Stimulated activated CD8-positive, alpha-beta memory T cell treated with anti-CD3 and anti-CD28 coated beads, Interleukin-12 subunit alpha, Interleukin-12 subunit beta, amount 100 ng/mL, for 24 hours (primary cell): Measurements from ENCODE around the gene CLINT1.

ENCODE experiments used
- DNase-seq: peaks from one replicate; pipeline ENCODE4 v3.0.0-alpha.2; 2020; ENCODE audit errors: extremely low read depth

Gene CLINT1

DNA sequence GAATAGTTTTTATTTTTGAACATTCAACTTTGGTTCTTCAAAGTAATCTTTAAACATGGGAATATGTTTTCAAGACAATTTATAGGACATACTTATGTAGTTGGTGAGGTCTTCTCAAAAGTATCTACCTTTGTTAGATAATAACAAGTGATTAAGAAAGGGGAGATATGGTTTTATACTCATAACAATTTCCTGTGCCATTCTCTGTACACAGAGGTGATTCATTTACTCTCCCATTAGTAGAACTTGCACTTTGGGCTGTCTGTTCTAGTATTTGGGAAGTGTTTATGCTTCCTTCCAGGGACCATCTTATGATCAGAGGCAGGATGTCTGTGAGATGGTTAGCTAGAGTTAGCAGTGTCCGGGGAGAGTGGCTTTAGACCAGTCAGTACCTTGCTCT, 100.2 kb downstream of the CLINT1 start:
- DNase-seq, result no peak

DNA sequence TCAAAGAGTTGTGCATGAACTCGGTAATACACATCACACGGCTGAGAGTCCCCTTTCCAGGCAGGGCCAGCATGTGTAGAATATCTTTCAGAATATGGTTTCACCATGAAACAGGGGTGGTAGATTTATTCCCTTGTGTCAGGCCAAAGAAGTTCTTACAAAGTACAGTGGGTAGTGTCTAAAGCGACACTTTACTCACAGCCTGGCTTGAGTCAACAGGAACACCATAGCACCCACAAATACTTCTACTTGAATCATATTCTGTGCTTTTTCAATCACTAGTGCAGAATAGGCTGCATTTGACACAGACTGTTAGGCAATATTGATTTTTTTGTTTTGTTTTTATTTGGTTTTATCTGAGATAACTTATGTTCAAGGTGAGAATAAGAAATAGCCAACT, 102.8 kb downstream of the CLINT1 start:
- no peak for DNase-seq

DNA sequence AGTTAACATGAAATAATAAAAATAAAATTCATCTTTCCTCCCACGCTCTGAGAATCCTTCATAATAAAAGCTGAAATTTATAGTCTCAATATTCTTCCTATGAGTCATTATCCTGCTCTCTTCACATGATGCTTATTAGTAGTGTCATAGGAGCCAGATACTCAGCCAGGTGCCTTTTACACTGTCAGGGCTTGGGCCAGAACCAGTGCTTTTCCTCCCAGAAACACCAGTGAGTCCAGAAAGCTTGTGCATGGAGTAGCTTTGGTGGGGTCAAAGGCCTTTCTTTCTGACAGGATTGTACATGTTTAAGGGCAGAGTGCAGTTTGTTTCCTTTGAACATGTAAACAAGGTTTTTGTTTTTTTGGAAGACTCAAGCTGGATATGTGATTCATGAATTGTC, 108.6 kb downstream of the CLINT1 start:
- DNase-seq, result no peak

DNA sequence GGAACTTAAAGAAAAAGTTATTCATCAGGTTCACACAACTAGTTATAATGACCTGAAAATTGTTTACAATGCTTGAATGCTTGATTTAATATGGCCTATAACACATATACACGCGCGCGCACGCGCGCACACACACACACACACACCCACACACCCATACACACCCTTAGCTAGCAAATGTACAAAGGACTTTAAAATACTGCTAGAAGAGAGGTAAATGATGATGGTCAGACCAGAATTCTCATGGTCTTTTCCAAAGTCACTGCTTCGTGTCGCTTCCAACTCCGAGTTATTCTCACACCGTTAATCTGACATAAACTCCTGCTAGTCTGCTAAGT, 109.5 kb downstream of the CLINT1 start:
- no peak for DNase-seq

DNA sequence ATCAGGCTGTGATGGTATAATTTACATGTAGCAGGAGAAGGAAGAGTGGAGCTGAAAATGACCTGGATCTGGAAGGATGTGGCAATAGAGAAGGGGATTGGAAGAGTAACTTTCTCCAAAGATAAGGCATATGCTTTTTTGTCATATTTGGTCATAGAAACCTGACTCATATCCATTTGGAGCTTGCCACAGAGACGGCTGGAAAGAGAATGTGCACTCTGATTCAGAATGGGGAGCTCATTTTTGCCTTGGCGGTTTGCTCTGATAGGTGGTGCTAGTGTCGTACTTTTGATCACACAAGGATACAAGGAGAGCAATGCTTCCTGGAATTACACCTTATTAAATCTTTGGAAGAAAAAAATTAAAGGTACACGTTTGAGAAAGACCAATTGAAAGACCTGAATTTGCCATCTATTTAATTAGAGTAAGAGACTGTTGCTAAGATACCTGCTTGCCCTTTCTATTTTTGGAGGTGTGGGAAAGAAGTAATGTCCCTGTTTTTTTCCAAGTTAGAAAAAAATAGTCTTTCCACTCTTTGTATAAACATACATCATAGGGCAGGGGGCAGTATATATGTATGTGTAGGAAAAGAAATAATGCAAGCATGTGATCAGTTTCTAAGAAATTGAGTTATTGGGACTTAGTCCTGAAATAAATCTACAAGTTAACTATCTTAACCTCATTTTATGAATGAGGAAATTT, 110.0 kb downstream of the CLINT1 start:
- DNase-seq, result no peak

DNA sequence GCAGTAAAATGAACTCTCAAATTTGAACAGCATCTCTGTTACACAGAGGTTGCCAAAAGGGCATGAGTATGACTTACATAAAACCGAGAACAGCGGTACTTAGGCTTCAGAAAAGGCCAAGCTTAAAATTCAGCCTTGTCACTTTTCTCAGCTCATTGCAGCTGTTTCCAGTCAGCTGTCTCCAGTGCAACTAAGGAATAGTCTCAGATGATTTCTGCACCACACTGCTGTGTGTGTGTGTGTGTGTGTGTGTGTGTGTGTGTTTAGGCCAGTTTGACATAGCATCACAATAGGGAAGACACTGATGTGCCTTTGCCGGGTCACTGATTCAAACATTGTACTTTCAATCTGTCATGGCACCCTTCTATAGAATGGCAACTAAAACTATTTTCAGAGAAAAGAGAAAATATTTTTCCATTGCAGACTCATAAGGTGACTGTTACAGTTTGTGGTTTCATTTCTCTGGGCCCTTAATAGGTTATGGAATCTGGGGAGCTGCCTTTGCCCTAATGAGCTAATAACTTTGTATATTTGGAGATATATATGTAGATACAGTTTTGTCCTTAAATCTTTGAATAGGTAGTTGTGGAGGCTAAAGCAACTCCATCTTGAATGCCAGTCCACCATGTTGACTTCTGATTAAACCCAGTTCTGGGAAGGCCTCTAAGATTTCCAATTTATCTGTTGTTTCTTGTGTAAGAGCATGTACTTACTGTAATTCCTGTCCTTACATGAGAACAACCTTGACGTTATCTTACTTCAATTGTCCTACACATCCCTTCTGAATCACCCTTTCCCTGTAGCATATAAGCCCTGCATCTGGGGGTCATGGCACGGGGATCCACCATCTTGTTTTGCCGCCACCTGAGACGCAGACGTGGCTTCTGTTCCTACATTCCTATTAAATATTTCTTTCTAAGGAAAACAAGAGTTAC, 110.9 kb downstream of the CLINT1 start:
- DNase-seq, result no peak

DNA sequence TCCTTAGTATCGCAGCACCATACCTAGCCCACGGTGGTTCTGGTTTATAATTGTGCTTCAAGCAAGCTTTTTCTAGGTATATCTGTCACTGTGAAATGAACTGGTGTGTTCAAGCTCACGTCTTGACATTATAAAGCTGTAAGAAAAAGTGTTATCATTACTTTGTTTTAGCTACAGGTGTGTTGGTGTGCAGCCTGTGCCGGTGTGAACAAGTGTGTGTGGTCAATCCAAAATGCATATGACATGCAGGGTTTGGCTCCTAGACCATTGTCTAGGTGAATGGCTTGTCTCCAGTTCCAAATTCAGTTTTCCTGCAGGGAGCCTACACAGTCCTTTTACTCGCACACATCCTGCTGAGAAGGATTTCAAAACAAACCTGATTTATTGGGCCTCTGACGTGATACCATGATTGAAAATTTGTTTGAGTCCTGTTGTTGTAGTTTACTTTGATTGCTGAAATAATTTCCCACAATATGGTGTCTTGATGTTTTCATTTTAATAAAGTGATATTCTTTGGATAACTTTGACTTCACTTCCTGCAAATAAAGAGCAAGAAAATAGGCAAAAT, 111.7 kb downstream of the CLINT1 start:
- DNase-seq, result no peak

DNA sequence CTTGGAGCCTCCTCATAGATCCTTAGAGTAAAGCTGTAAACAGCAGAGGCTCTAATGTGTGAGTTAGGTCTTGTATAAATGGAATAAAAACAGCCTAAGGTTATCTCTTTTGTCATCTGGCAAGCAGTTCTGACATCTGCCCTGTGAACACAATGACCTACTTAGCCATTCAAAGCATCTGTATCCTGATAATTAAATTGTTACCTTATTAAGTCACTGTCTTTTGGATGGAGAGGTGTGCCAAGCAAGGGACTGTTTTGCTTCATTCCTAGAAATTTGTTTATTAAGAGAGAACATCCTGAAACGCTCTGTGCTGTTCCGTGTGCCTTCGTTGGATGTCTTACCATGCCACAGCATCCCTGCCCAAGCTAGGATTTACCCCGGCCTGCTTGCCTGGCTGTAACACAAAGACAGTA, 113.9 kb downstream of the CLINT1 start:
- no peak for DNase-seq

DNA sequence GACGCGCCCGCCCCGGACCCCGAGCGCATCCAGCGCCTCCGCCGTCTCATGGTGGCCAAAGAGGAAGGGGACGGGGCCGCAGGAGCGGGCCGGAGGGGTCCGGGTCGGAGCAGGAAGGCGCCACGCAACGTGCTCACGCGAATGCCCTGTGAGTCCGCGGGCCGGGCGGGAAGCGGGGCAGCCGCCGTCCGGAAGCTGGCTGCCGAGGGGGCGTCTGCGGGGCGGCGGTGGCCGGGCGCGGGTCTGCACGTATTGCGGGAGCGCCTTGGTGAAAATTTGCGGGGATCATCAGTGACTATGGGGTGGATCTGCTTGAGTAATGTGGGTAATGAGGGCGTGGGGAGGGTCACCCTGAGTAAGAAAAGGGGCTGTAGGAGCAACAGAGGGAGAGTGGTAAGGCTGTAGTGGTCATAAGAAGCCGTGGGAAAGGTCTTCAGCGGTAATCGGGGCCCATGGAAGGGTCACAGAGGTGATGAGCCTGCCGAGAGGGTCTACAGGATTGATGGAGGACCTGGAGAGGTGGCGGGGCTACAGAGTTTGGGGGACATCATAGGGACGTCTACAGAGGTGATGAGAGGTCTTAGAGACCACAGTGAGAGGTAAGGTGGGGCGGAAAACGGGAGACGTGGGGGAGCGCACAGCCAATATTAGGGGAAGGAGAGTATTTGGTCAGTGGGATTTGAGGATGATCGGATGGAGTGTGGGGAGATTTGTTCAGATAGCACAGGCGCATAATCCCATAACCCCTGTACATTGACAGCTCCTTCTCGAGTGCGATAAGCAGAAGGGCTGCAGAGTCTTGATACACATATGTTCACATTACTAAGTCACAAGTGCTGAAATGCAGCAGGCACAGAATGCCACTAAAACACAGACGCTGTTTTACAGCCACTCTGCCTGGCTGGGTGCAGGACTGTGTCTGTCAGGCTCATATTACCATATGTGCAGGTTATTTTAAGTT, 114.6 kb downstream of the CLINT1 start:
- no peak for DNase-seq

DNA sequence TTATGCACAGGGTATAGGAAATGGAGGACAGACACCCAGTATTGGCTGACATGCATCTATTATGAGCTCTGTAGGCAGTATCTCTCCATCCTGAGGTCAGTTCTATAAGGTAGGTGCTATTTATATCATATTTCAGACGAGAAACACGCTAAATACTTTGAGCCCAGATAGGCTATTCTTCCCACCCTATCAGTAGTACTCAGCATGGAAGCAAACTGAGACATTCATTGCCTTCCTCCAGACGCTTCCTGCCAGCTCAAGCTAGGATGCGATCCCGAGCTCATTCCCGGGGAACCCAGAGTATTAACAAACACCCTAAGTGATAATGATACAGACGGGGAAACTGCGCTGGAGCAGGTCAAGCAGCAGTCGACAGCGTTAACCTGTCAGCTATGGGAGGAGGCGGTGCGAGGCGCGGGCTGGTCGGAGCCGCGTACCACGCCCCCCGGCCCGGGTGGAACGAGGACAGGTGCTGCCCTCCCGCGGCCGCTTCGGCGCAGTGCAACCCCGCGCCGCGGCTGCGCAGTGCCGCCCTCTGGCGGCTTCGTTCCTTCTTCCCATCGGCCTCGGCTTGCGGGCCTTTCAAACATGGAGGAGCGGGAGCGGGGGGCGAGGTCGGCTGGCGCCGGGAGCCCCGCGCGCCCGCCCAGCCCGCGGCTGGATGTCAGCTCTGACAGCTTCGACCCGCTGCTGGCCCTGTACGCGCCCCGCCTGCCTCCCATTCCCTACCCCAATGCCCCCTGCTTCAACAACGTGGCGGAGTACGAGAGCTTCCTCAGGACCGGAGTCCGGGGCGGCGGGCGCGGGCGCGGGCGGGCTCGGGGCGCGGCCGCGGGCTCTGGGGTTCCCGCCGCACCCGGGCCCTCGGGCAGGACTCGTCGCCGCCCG, 115.5 kb downstream of the CLINT1 start, which contains the start of gene LSM11:
LSM11 (plus strand) TSS at position 550 of the 888 bp plus-strand sequence; CDS start at position 589, 39 bp downstream.
- peak; percentile 67 for DNase-seq

DNA sequence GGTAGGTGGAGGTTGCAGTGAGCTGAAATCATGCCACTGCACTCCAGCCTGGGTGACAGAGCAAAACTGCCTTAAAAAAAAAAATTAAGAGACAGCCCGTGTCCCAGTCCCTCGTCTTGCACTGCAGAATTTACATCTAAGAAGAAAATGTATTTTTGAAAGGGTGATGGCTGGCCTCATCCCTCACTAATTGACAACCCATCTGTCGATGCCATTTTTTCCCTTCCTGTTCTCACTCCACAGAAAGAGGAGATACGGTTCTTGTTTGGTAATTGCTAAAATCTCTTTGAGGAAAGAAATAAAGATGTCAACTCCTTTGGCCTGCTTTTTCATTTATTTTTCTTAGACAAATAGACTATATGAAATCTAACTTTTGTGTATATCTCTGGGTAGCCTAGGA, 117.8 kb downstream of the CLINT1 start:
- DNase-seq, result no peak

DNA sequence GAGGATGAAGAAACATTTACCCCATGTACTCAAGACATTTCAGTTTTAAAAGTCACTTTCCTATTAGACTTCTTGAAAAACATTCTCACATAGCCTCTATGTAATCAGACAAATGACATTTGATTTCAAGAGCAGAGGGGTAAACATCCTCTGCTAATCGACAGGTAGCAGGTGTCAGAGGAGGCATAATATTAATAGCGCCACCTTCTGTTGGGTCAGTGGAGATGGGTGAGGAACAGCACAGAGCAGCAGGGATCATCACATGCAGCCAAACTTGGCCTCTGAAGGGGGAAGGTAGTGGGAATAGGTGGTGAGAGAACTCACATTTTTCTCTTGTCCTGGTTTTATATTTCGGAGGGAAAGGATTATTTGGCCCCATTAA, 118.7 kb downstream of the CLINT1 start:
- DNase-seq, result no peak

DNA sequence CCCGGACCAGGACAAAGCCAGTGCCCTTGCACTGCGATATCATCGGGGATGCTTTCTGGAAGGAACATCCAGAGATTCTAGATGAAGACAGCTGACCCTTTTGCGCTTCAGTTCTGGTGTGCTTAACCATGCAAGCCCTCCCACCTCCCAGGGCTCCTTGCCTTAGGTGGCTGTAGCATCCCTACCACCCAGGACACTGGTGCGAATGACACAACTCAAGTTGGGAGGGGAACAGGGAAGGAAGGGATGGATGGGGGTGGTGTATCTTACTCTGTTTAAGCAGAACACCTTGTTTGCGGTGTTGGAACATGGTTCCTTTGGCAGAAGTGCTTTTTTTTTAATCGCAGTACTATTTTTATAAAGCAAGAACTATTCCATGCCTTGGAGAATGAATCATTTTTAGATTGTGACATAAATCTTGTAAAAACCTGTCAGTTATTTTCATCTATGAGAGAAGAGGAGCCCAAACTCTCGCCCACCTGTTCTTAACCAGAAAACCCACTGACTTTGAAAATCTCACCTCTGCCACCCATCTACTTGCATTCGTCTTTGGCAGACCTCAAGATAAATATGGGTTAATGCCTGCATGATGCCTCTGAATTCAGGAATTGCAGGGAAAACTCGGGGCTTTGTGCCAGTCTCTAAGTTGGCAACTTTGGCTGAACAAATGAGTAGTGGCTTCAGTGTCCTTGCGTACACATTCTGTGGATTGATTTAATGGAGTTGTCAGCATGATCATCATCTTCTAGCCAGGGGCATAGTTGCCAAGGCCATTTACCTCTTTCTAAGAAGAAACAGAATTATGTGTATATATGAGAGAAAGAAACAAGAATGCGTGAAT, 119.3 kb downstream of the CLINT1 start:
- DNase-seq, result no peak

DNA sequence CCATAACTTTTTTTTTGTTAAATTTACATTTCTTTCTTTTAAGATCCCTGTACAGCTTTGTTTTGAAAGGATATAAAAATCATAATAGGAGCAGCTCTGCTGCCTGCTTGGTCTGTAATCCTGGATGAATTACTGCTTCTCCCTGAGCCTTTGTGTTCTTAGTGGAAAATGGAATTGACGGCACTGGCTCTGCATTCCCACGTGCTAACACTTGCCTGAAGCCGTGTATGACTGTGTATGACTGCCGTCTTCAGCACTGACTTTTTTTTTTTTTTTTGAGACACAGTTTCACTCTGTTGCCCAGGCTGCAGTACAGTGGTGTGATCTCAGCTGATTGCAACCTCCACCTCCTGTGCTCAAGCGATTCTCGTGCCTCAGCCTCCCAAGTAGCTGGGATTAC, 123.0 kb downstream of the CLINT1 start:
- DNase-seq, result no peak
